ENCODE measurements around the gene EXOSC10.

DNA sequence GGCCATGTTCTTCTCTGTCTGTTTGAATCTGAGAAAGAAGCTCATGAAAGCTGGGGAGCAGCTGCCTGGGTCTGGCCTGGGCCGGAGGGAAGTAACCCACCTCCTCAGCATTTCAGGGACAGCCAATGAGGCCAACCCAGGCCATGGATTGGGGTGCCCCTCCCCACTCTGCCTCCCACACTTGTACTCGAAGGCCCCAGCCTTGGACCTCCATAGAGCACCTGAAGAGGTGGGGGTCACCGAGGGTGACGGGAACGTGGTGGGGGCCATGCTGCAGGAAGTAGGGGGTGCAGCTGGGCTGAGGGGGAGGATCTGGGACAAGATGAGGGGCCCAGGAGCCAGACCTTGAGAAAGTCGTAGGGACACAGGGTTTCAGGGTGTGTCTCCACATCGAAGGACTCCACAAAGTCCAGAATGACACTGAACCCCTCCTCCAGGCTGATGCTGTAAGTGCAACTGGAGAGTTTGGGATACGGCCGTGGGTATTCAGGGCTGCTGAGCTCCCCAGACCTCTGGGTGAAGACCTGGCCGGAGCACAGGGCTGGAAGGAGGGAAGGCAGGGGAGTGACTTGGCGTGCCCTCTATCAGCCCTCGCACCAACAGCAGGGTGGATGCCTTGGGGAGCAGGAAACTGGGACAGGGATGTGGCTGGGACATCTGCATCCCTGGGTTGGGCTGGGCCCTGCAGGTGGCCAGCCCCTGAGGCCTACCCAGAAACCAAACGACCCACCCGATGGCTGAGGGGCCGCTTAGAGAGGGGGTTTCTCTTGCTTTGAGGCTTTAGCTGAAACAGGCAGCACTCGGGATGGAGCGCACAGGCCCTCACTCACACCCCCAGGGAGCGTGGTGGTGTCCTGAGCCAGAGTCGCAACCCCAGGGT lies 56.4 kb downstream of the EXOSC10 start:
- TF ChIP-seq, protein P1, sequence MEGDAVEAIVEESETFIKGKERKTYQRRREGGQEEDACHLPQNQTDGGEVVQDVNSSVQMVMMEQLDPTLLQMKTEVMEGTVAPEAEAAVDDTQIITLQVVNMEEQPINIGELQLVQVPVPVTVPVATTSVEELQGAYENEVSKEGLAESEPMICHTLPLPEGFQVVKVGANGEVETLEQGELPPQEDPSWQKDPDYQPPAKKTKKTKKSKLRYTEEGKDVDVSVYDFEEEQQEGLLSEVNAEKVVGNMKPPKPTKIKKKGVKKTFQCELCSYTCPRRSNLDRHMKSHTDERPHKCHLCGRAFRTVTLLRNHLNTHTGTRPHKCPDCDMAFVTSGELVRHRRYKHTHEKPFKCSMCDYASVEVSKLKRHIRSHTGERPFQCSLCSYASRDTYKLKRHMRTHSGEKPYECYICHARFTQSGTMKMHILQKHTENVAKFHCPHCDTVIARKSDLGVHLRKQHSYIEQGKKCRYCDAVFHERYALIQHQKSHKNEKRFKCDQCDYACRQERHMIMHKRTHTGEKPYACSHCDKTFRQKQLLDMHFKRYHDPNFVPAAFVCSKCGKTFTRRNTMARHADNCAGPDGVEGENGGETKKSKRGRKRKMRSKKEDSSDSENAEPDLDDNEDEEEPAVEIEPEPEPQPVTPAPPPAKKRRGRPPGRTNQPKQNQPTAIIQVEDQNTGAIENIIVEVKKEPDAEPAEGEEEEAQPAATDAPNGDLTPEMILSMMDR (IDR thresholded peaks at IDR 0.05): no peak
- no peak for TF ChIP-seq SIN3A (IDR thresholded peaks at IDR 0.05; ENCODE audit: borderline replicate concordance, insufficient read depth, low read depth, low read length)
- TF ChIP-seq POLR2AphosphoS5 (IDR thresholded peaks at IDR 0.05; ENCODE audit: low read depth, low read length): no peak
- TF ChIP-seq, protein P2, sequence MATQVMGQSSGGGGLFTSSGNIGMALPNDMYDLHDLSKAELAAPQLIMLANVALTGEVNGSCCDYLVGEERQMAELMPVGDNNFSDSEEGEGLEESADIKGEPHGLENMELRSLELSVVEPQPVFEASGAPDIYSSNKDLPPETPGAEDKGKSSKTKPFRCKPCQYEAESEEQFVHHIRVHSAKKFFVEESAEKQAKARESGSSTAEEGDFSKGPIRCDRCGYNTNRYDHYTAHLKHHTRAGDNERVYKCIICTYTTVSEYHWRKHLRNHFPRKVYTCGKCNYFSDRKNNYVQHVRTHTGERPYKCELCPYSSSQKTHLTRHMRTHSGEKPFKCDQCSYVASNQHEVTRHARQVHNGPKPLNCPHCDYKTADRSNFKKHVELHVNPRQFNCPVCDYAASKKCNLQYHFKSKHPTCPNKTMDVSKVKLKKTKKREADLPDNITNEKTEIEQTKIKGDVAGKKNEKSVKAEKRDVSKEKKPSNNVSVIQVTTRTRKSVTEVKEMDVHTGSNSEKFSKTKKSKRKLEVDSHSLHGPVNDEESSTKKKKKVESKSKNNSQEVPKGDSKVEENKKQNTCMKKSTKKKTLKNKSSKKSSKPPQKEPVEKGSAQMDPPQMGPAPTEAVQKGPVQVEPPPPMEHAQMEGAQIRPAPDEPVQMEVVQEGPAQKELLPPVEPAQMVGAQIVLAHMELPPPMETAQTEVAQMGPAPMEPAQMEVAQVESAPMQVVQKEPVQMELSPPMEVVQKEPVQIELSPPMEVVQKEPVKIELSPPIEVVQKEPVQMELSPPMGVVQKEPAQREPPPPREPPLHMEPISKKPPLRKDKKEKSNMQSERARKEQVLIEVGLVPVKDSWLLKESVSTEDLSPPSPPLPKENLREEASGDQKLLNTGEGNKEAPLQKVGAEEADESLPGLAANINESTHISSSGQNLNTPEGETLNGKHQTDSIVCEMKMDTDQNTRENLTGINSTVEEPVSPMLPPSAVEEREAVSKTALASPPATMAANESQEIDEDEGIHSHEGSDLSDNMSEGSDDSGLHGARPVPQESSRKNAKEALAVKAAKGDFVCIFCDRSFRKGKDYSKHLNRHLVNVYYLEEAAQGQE (IDR thresholded peaks at IDR 0.05; ENCODE audit: insufficient read depth in 1 of 2, low read depth in 2 of 2, low read length in 1 of 2): no peak
